Mesendoderm (in vitro differentiated cells): Measurements from ENCODE around the gene SPAAR.
"Not testable (repeated sequence)": the region's sequence is repeated elsewhere in the genome, so short reads cannot be mapped to it uniquely, and the experiment has no call there.

Experiments
- DNase-seq: peaks from one replicate; pipeline ENCODE4 v3.0.0; 2013
- H2AK5ac ChIP-seq: 2 replicates; pipeline ENCODE4 v1.6.1; 2013; ENCODE audit warnings: low read length, inconsistent platforms
- H2BK120ac ChIP-seq: 2 replicates; pipeline ENCODE4 v1.6.1; 2013; ENCODE audit warnings: low read depth, mild to moderate bottlenecking, low read length, moderate library complexity, mixed read lengths
- H2BK15ac ChIP-seq: replicated peaks from 2 replicates; pipeline ENCODE4 v1.6.1; 2013; ENCODE audit warnings: low read depth, mild to moderate bottlenecking, moderate library complexity
- H2BK5ac ChIP-seq: 2 replicates; pipeline ENCODE4 v1.6.1; 2013; ENCODE audit warnings: low read length, inconsistent platforms
- H3K18ac ChIP-seq: 2 replicates; pipeline ENCODE4 v1.6.1; 2013; ENCODE audit warnings: mild to moderate bottlenecking, low read length, mixed read lengths
- H3K23ac ChIP-seq: one replicate; pipeline ENCODE4 v1.6.1; 2013; ENCODE audit warnings: low read length
- H3K27ac ChIP-seq: 2 replicates; pipeline ENCODE4 v1.5.1; 2013; ENCODE audit warnings: low read depth, mild to moderate bottlenecking, inconsistent platforms, low read length, moderate library complexity
- H3K27me3 ChIP-seq: 2 replicates; pipeline ENCODE4 v1.6.1; 2013; ENCODE audit warnings: low read length, control low read depth, mild to moderate bottlenecking, inconsistent platforms; ENCODE audit not compliant: insufficient read depth, poor library complexity
- H3K36me3 ChIP-seq: 2 replicates; pipeline ENCODE4 v1.6.1; 2013; ENCODE audit warnings: low read length, inconsistent platforms; ENCODE audit not compliant: control insufficient read depth, insufficient read depth
- H3K4ac ChIP-seq: one replicate; pipeline ENCODE4 v1.6.1; 2013; ENCODE audit warnings: low read depth, mild to moderate bottlenecking, low read length, moderate library complexity
- H3K4me1 ChIP-seq: 2 replicates; pipeline ENCODE4 v1.6.1; 2013; ENCODE audit warnings: low read depth, low read length, inconsistent platforms; ENCODE audit not compliant: control insufficient read depth
- H3K4me2 ChIP-seq: 2 replicates; pipeline ENCODE4 v1.6.1; 2013; ENCODE audit warnings: low read length
- H3K4me3 ChIP-seq: 2 replicates; pipeline ENCODE4 v1.5.1; 2013; ENCODE audit warnings: mild to moderate bottlenecking, low read length
- H3K56ac ChIP-seq: one replicate; pipeline ENCODE4 v1.6.1; 2013; ENCODE audit warnings: low read length
- H3K79me1 ChIP-seq: 2 replicates; pipeline ENCODE4 v1.6.1; 2013; ENCODE audit warnings: low read length, inconsistent platforms
- H3K79me2 ChIP-seq: 2 replicates; pipeline ENCODE4 v1.6.1; 2013; ENCODE audit warnings: mild to moderate bottlenecking, low read length; ENCODE audit not compliant: control insufficient read depth, insufficient read depth
- H3K9ac ChIP-seq: 2 replicates; pipeline ENCODE4 v1.6.1; 2013; ENCODE audit warnings: low read length, inconsistent platforms
- H4K5ac ChIP-seq: one replicate; pipeline ENCODE4 v1.6.1; 2013; ENCODE audit warnings: low read length
- H4K8ac ChIP-seq: one replicate; pipeline ENCODE4 v1.6.1; 2013; ENCODE audit warnings: low read depth, mild to moderate bottlenecking, control low read depth, low read length, moderate library complexity
- WGBS: extraction: QIAGEN DNeasy Blood & Tissue Kit; methylation state at CpG from one replicate; pipeline ENCODE4 v1.1.7; 2013; ENCODE audit warnings: low lambda C conversion rate, missing lambda C conversion rate; ENCODE audit not compliant: insufficient coverage; ENCODE audit errors: extremely low coverage; 5-methylcytosine and 5-hydroxymethylcytosine counted together

The SPAAR gene

GRCh38 chr9:35913429-35913828, 4.1 kb downstream of the SPAAR start:
- H3K79me1 ChIP-seq, H3K4me1 ChIP-seq, H4K8ac ChIP-seq, H3K56ac ChIP-seq, H3K27me3 ChIP-seq, H2BK120ac ChIP-seq, H3K23ac ChIP-seq, H3K4me3 ChIP-seq, H2BK5ac ChIP-seq, H2AK5ac ChIP-seq, H3K4me2 ChIP-seq, H3K36me3 ChIP-seq, H3K9ac ChIP-seq, H4K5ac ChIP-seq, H3K27ac ChIP-seq, DNase-seq, H2BK15ac ChIP-seq, H3K4ac ChIP-seq, H3K79me2 ChIP-seq, H3K18ac ChIP-seq: not testable (repeated sequence)

- no peak overlapping the region for H4K8ac ChIP-seq
- no peak overlapping the region for H2AK5ac ChIP-seq
- H3K79me1 ChIP-seq = no peaks in the 10 kb centered on the region
- H2BK120ac ChIP-seq = no peak overlapping the region
- H2BK15ac ChIP-seq = no peak overlapping the region
- WGBS = no CpG with 5 or more reads among the region's 9 CpGs
- H3K36me3 ChIP-seq = no peaks in the 10 kb centered on the region
- H3K4me1 ChIP-seq = peaks cover 3% of the 10 kb centered on the region
- H3K4me2 ChIP-seq = no peak overlapping the region
- H3K23ac ChIP-seq = no peak overlapping the region
- H3K18ac ChIP-seq = no peak overlapping the region
- no peak overlapping the region for H4K5ac ChIP-seq
- no peak overlapping the region for H3K4ac ChIP-seq
- no peak overlapping the region for H3K56ac ChIP-seq
- H3K27ac ChIP-seq = no peak overlapping the region
- no peaks in the 10 kb centered on the region for H3K27me3 ChIP-seq
- no peaks in the 10 kb centered on the region for H3K79me2 ChIP-seq
- no peak overlapping the region for H3K9ac ChIP-seq
- H2BK5ac ChIP-seq = no peak overlapping the region
- H3K4me3 ChIP-seq = no peak overlapping the region
- DNase-seq = peak; percentile 88
These were observed 5.1 kb downstream of the SPAAR start for GRCh38 chr9:35914301-35914807.

GRCh38 chr9:35915681-35916294, 6.5 kb downstream of the SPAAR start:
- Histone ChIP-seq H2BK120ac (no peak overlapping the region), H2AK5ac (no peak overlapping the region), H4K5ac (no peak overlapping the region), H3K56ac (no peak overlapping the region), H4K8ac (no peak overlapping the region), H2BK15ac (no peak overlapping the region), H3K23ac (no peak overlapping the region), H3K4ac (no peak overlapping the region), H3K79me1 (no peaks in the 10 kb centered on the region), H3K4me2 (no peak overlapping the region), H3K4me3 (no peak overlapping the region), H3K36me3 (no peaks in the 10 kb centered on the region), H3K9ac (no peak overlapping the region), H2BK5ac (no peak overlapping the region), H3K4me1 (no peaks in the 10 kb centered on the region), H3K79me2 (no peaks in the 10 kb centered on the region), H3K27ac (no peak overlapping the region), H3K27me3 (no peaks in the 10 kb centered on the region), H3K18ac (no peak overlapping the region)
- DNase-seq = no peak
- WGBS = no CpG with 5 or more reads among the region's 16 CpGs

GRCh38 chr9:35917261-35917660, 8.0 kb downstream of the SPAAR start:
- Histone ChIP-seq H3K79me2 (no peaks in the 10 kb centered on the region), H2BK120ac (no peak overlapping the region), H3K56ac (no peak overlapping the region), H3K4me1 (no peaks in the 10 kb centered on the region), H3K27me3 (no peaks in the 10 kb centered on the region), H3K4ac (no peak overlapping the region), H2BK5ac (no peak overlapping the region), H3K36me3 (no peaks in the 10 kb centered on the region), H3K9ac (no peak overlapping the region), H3K27ac (no peak overlapping the region), H3K4me3 (no peak overlapping the region), H2BK15ac (no peak overlapping the region), H3K79me1 (no peaks in the 10 kb centered on the region), H3K23ac (peak overlapping the region; percentile 54), H4K5ac (no peak overlapping the region), H4K8ac (no peak overlapping the region), H2AK5ac (no peak overlapping the region), H3K18ac (no peak overlapping the region), H3K4me2 (no peak overlapping the region)
- no CpG with 5 or more reads among the region's 4 CpGs for WGBS
- DNase-seq = no peak

GRCh38 chr9:35918780-35919179, 9.5 kb downstream of the SPAAR start:
- no peak overlapping the region for H3K4me2 ChIP-seq
- no peak overlapping the region for H4K5ac ChIP-seq
- no peak for DNase-seq
- no peaks in the 10 kb centered on the region for H3K79me2 ChIP-seq
- H2BK5ac ChIP-seq = no peak overlapping the region
- H3K4me1 ChIP-seq = no peaks in the 10 kb centered on the region
- no peak overlapping the region for H3K23ac ChIP-seq
- no peak overlapping the region for H3K9ac ChIP-seq
- H3K79me1 ChIP-seq = no peaks in the 10 kb centered on the region
- H3K56ac ChIP-seq = no peak overlapping the region
- WGBS = no CpG with 5 or more reads among the region's 3 CpGs
- H3K18ac ChIP-seq = no peak overlapping the region
- H4K8ac ChIP-seq = no peak overlapping the region
- no peak overlapping the region for H2BK15ac ChIP-seq
- no peak overlapping the region for H3K4me3 ChIP-seq
- H3K4ac ChIP-seq = no peak overlapping the region
- H2AK5ac ChIP-seq = no peak overlapping the region
- H2BK120ac ChIP-seq = no peak overlapping the region
- H3K36me3 ChIP-seq = no peaks in the 10 kb centered on the region
- no peaks in the 10 kb centered on the region for H3K27me3 ChIP-seq
- no peak overlapping the region for H3K27ac ChIP-seq
